IMR-90 (cell line): Measurements from ENCODE around the gene FAM81A. TPM values are rescaled to one million over a fixed set of nuclear protein-coding genes. Genes with fewer than 3 reads are reported as not detected.

Experiments
- ATAC-seq: fragments of 200-7000 bp; cut with Tn5 transposase; 2 replicates; pipeline ENCODE4 v1.9.1; 2020; ENCODE audit warnings: low read depth, mild to moderate bottlenecking, moderate library complexity
- BruUV-seq: library from RNA; stranded (reverse); fragments of 400-500 nt; replicated peaks from 2 replicates; lab custom pipeline; 2021; lab: Mats Ljungman, UMichigan
- CTCF ChIA-PET: fragments of 300-600 bp; formaldehyde crosslinking; extraction: SDS; loops from one replicate; lab custom pipeline; 2021; ENCODE audit warnings: antibody characterized with exemption; lab: Yijun Ruan, JAX
- POLR2A ChIA-PET: fragments of 300-600 bp; sonication (Branson Sonifier 250); formaldehyde crosslinking; loops from one replicate; lab custom pipeline; 2022; ENCODE audit warnings: antibody characterized with exemption; ENCODE audit not compliant: unreplicated experiment; lab: Charles Lee
- DNase-seq: peaks from one replicate; pipeline ENCODE4 v3.0.0; 2013
- H2AFZ ChIP-seq: replicated peaks from 2 replicates; pipeline ENCODE3; 2013; ENCODE audit warnings: low read length, mild to moderate bottlenecking; ENCODE audit not compliant: poor library complexity
- H2AK5ac ChIP-seq: 2 replicates; pipeline ENCODE4 v1.6.1; 2013; ENCODE audit warnings: low read depth, low read length, inconsistent platforms
- H2AK9ac ChIP-seq: replicated peaks from 2 replicates; pipeline ENCODE3; 2013; ENCODE audit warnings: mild to moderate bottlenecking, low read depth, low read length, moderate library complexity; ENCODE audit not compliant: poor library complexity
- H2BK120ac ChIP-seq: 2 replicates; pipeline ENCODE4 v1.6.1; 2013; ENCODE audit warnings: low read depth, low read length, inconsistent platforms
- H2BK15ac ChIP-seq: 3 replicates; pipeline ENCODE4 v1.6.1; 2013; ENCODE audit warnings: low read depth, low read length, inconsistent platforms
- H2BK20ac ChIP-seq: 2 replicates; pipeline ENCODE4 v1.6.1; 2013; ENCODE audit warnings: low read depth, mild to moderate bottlenecking, inconsistent platforms, low read length, moderate library complexity
- H2BK5ac ChIP-seq: 2 replicates; pipeline ENCODE4 v1.6.1; 2013; ENCODE audit warnings: mild to moderate bottlenecking, low read depth, low read length, inconsistent platforms; ENCODE audit not compliant: poor library complexity, severe bottlenecking
- H3K14ac ChIP-seq: replicated peaks from 2 replicates; pipeline ENCODE4 v1.6.1; 2013; ENCODE audit warnings: low read depth, low read length, inconsistent platforms
- H3K18ac ChIP-seq: 2 replicates; pipeline ENCODE4 v1.6.1; 2013; ENCODE audit warnings: low read depth, low read length, control low read depth
- H3K23ac ChIP-seq: 2 replicates; pipeline ENCODE4 v1.6.1; 2013; ENCODE audit warnings: low read depth, low read length, inconsistent platforms
- H3K27ac ChIP-seq: 2 replicates; pipeline ENCODE4 v1.5.1; 2013; ENCODE audit warnings: mild to moderate bottlenecking, control low read depth, low read length; ENCODE audit not compliant: insufficient read depth
- H3K27me3 ChIP-seq: 2 replicates; pipeline ENCODE4 v1.6.1; 2013; ENCODE audit warnings: low read length; ENCODE audit not compliant: control insufficient read depth, insufficient read depth
- H3K36me3 ChIP-seq: 2 replicates; pipeline ENCODE4 v1.6.1; 2013; ENCODE audit warnings: low read length, mixed read lengths; ENCODE audit not compliant: control insufficient read depth, insufficient read depth
- H3K4ac ChIP-seq: 2 replicates; pipeline ENCODE4 v1.6.1; 2013; ENCODE audit warnings: low read depth, low read length, inconsistent platforms
- H3K4me1 ChIP-seq: 2 replicates; pipeline ENCODE4 v1.6.1; 2013; ENCODE audit warnings: low read length, mixed read lengths; ENCODE audit not compliant: control insufficient read depth, insufficient read depth
- H3K4me2 ChIP-seq: 2 replicates; pipeline ENCODE4 v1.6.1; 2013; ENCODE audit warnings: low read depth, mild to moderate bottlenecking, control low read depth, low read length, moderate library complexity
- H3K4me3 ChIP-seq: 2 replicates; pipeline ENCODE4 v1.5.1; 2013; ENCODE audit warnings: low read depth, mild to moderate bottlenecking, control low read depth, low read length, moderate library complexity; ENCODE audit not compliant: insufficient read depth
- H3K56ac ChIP-seq: 2 replicates; pipeline ENCODE4 v1.6.1; 2013; ENCODE audit warnings: low read length, inconsistent platforms; ENCODE audit not compliant: insufficient read depth; ENCODE audit errors: extremely low read depth
- H3K79me1 ChIP-seq, 2 experiments: 2 replicates each; pipeline ENCODE4 v1.6.1; 2013; ENCODE audit warnings: low read length in 2 of 2, inconsistent platforms in 1 of 2, low read depth in 1 of 2
- H3K9ac ChIP-seq: 2 replicates; pipeline ENCODE4 v1.6.1; 2013; ENCODE audit warnings: low read depth, low read length, control low read depth
- H3K9me1 ChIP-seq: 2 replicates; pipeline ENCODE4 v1.6.1; 2013; ENCODE audit warnings: low read length, inconsistent platforms; ENCODE audit not compliant: insufficient read depth
- H3K9me3 ChIP-seq: 2 replicates; pipeline ENCODE4 v1.6.1; 2013; ENCODE audit warnings: low read length; ENCODE audit not compliant: control insufficient read depth, insufficient read depth
- H4K20me1 ChIP-seq: 2 replicates; pipeline ENCODE4 v1.6.1; 2013; ENCODE audit warnings: low read length, inconsistent platforms; ENCODE audit not compliant: insufficient read depth
- H4K5ac ChIP-seq: 2 replicates; pipeline ENCODE4 v1.6.1; 2013; ENCODE audit warnings: mild to moderate bottlenecking, low read depth, low read length, control low read depth
- H4K8ac ChIP-seq, 2 experiments: 2 replicates each; pipeline ENCODE4 v1.6.1; 2013; ENCODE audit warnings: low read depth in 2 of 2, low read length in 2 of 2, control low read depth in 1 of 2, inconsistent platforms in 1 of 2
- H4K91ac ChIP-seq: 2 replicates; pipeline ENCODE4 v1.6.1; 2013; ENCODE audit warnings: low read depth, low read length, inconsistent platforms; ENCODE audit not compliant: insufficient read depth
- BHLHE40 ChIP-seq: fragments of 150-350 bp; IDR thresholded peaks from 2 replicates; pipeline ENCODE4 v1.6.1; 2016; ENCODE audit warnings: mild to moderate bottlenecking, low read depth, low read length
- CEBPB ChIP-seq: IDR thresholded peaks from 2 replicates; pipeline ENCODE4 v1.6.1; 2012; ENCODE audit warnings: low read depth, low read length, improper control_type of control experiment
- CHD1 ChIP-seq: IDR thresholded peaks from 2 replicates; pipeline ENCODE4 v1.6.1; 2012; ENCODE audit warnings: low read depth, low read length, improper control_type of control experiment
- ELK1 ChIP-seq: fragments of 150-350 bp; IDR thresholded peaks from 2 replicates; pipeline ENCODE4 v1.6.1; 2016; ENCODE audit warnings: low read depth, mild to moderate bottlenecking, low read length, moderate library complexity, borderline replicate concordance
- FOS ChIP-seq: fragments of 150-350 bp; IDR thresholded peaks from 2 replicates; pipeline ENCODE4 v1.6.1; 2016; ENCODE audit warnings: low read depth, low read length
- MAFK ChIP-seq: IDR thresholded peaks from 2 replicates; pipeline ENCODE4 v1.6.1; 2012; ENCODE audit warnings: low read depth, low read length, improper control_type of control experiment
- MAZ ChIP-seq: IDR thresholded peaks from 2 replicates; pipeline ENCODE4 v1.6.1; 2012; ENCODE audit warnings: low read depth, mild to moderate bottlenecking, low read length, improper control_type of control experiment, moderate library complexity, borderline replicate concordance
- MXI1 ChIP-seq: IDR thresholded peaks from 2 replicates; pipeline ENCODE4 v1.6.1; 2012; ENCODE audit warnings: low read depth, mild to moderate bottlenecking, low read length, moderate library complexity, borderline replicate concordance
- NFE2L2 ChIP-seq: fragments of 150-350 bp; IDR thresholded peaks from 2 replicates; pipeline ENCODE4 v1.6.1; 2016; ENCODE audit warnings: low read depth, mild to moderate bottlenecking, low read length
- POLR2A ChIP-seq: IDR thresholded peaks from 2 replicates; pipeline ENCODE4 v1.6.1; 2012; ENCODE audit warnings: mild to moderate bottlenecking, low read depth, low read length
- RAD21 ChIP-seq: IDR thresholded peaks from 2 replicates; pipeline ENCODE4 v1.6.1; 2012; ENCODE audit warnings: low read length, improper control_type of control experiment
- RCOR1 ChIP-seq: IDR thresholded peaks from 2 replicates; pipeline ENCODE4 v1.6.1; 2012; ENCODE audit warnings: mild to moderate bottlenecking, low read length, improper control_type of control experiment; ENCODE audit not compliant: insufficient replicate concordance
- RFX5 ChIP-seq: IDR thresholded peaks from 2 replicates; pipeline ENCODE4 v1.8.0; 2012; ENCODE audit warnings: low read depth, mild to moderate bottlenecking, low read length, moderate library complexity
- SMC3 ChIP-seq: fragments of 150-350 bp; IDR thresholded peaks from 2 replicates; pipeline ENCODE4 v1.6.1; 2016; ENCODE audit warnings: low read depth, mild to moderate bottlenecking, antibody characterized with exemption, low read length, moderate library complexity
- WGBS, 2 experiments: methylation state at CpG; one replicate each; pipeline versions ENCODE4 v1.1.5 to v1.1.7; 2013; ENCODE audit warnings: missing lambda C conversion rate in 2 of 2; ENCODE audit not compliant: insufficient read length in 1 of 2; ENCODE audit errors: extremely low coverage in 2 of 2; 5-methylcytosine and 5-hydroxymethylcytosine counted together
- dilution Hi-C: fragments of 300-500 bp; cut with HindIII; formaldehyde crosslinking; loops from one replicate; pipeline ENCODE4 v1.14.3; 2018; ENCODE audit warnings: low sequenced_read_pairs; ENCODE audit not compliant: unreplicated experiment
- in situ Hi-C: fragments of 300-500 bp; cut with MboI; formaldehyde crosslinking; loops from 3 replicates; pipeline ENCODE4 v1.14.3; 2019; ENCODE audit warnings: low sequenced_read_pairs, inconsistent platforms, mixed read lengths
- intact Hi-C: fragments of 100-400 bp; cut with micrococcal nuclease; formaldehyde crosslinking; loops from 2 replicates; pipeline ENCODE4 v1.10.0; 2022
- polyA plus RNA-seq, 3 experiments: library from polyadenylated mRNA; depleted of rRNA; stranded (reverse); fragments of >200 nt; gene quantifications; 2 replicates each; pipeline ENCODE4 v1.2.3, GENCODE V29; 2012; ENCODE audit warnings: low replicate concordance in 1 of 3
- total RNA-seq: library from RNA; depleted of rRNA; stranded (reverse); fragments of >200 nt; gene quantifications from 2 replicates; pipeline ENCODE4 v1.2.3, GENCODE V29; 2012
- TF ChIP-seq, protein P1 (sequence below): fragments of 150-350 bp; IDR thresholded peaks from 2 replicates; pipeline ENCODE4 v1.6.1; 2017; ENCODE audit warnings: mild to moderate bottlenecking, antibody characterized with exemption, low read length, low read depth
- TF ChIP-seq, protein P2 (sequence below): conservative IDR thresholded peaks from 2 replicates; pipeline ENCODE4 v1.5.1; 2012; ENCODE audit warnings: mild to moderate bottlenecking, low read depth, low read length, improper control_type of control experiment

FAM81A gene
- total and polyA plus RNA-seq, 2 of the 4 experiments (the other 2 are of a cell fraction): not detected

GRCh38 chr15:59399465-59400102, 38.4 kb upstream of the FAM81A start:
- Histone ChIP-seq H3K27ac (no peak overlapping the region), H2AFZ (no peak overlapping the region), H2BK5ac (no peak overlapping the region), H2BK120ac (no peak overlapping the region), H3K4me2 (no peak overlapping the region), H3K79me1 (no peaks in the 10 kb centered on the region), H4K91ac (no peak overlapping the region), H3K4ac (no peak overlapping the region), H3K9me3 (no peaks in the 10 kb centered on the region), H3K9ac (no peak overlapping the region), H2BK15ac (no peak overlapping the region), H3K9me1 (no peaks in the 10 kb centered on the region), H3K27me3 (peaks cover 18% of the 10 kb centered on the region), H2AK5ac (no peak overlapping the region), H4K5ac (no peak overlapping the region), H2AK9ac (no peak overlapping the region), H4K8ac (no peak overlapping the region), H3K36me3 (no peaks in the 10 kb centered on the region), H3K18ac (no peak overlapping the region), H3K56ac (no peak overlapping the region), H2BK20ac (no peak overlapping the region), H3K23ac (no peak overlapping the region), H3K4me3 (no peak overlapping the region), H3K14ac (no peak overlapping the region), H4K20me1 (no peaks in the 10 kb centered on the region), H3K4me1 (no peaks in the 10 kb centered on the region)
- no TSS peak for BruUV-seq
- WGBS, 2 experiments: no CpG with 5 or more reads among the region's 7 CpGs
- ChIA-PET CTCF (interaction anchor here (0.9 kb wide), 1 partner anchor 21 kb away, joined by 3 read pairs; no protein-coding TSS in a partner anchor), POLR2A (no interaction called here)
- TF ChIP-seq MAFK: no peak
- TF ChIP-seq CEBPB: no peak
- no peak for TF ChIP-seq RAD21
- TF ChIP-seq ELK1: no peak
- TF ChIP-seq, protein P1, sequence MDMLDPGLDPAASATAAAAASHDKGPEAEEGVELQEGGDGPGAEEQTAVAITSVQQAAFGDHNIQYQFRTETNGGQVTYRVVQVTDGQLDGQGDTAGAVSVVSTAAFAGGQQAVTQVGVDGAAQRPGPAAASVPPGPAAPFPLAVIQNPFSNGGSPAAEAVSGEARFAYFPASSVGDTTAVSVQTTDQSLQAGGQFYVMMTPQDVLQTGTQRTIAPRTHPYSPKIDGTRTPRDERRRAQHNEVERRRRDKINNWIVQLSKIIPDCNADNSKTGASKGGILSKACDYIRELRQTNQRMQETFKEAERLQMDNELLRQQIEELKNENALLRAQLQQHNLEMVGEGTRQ: no peak
- TF ChIP-seq CHD1: no peak
- TF ChIP-seq MXI1: no peak
- no peak for TF ChIP-seq SMC3
- TF ChIP-seq BHLHE40: no peak
- TF ChIP-seq, protein P2, sequence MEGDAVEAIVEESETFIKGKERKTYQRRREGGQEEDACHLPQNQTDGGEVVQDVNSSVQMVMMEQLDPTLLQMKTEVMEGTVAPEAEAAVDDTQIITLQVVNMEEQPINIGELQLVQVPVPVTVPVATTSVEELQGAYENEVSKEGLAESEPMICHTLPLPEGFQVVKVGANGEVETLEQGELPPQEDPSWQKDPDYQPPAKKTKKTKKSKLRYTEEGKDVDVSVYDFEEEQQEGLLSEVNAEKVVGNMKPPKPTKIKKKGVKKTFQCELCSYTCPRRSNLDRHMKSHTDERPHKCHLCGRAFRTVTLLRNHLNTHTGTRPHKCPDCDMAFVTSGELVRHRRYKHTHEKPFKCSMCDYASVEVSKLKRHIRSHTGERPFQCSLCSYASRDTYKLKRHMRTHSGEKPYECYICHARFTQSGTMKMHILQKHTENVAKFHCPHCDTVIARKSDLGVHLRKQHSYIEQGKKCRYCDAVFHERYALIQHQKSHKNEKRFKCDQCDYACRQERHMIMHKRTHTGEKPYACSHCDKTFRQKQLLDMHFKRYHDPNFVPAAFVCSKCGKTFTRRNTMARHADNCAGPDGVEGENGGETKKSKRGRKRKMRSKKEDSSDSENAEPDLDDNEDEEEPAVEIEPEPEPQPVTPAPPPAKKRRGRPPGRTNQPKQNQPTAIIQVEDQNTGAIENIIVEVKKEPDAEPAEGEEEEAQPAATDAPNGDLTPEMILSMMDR: no peak
- no peak for TF ChIP-seq MAZ
- no peak for TF ChIP-seq FOS
- no peak for TF ChIP-seq POLR2A
- no peak for TF ChIP-seq NFE2L2
- no peak for TF ChIP-seq RFX5
- no peak for TF ChIP-seq RCOR1
- ATAC-seq: no peak
- intact Hi-C loops: no loop called here
- DNase-seq: no peak
- dilution Hi-C loops: no loop called here
- in situ Hi-C loops: no loop called here
